DMS153 treated with DMSO at 0.1 percent for 48 hours (cell line): ENCODE results near the gene HSD3B1.
A peak's percentile ranks its signal among the peaks of the same experiment; 100 is the strongest.

Experiments used
- DNase-seq: peaks from one replicate; lab custom pipeline; 2025; ENCODE audit not compliant: unreplicated experiment; lab: John Stamatoyannopoulos, UW

HSD3B1 gene

DNA sequence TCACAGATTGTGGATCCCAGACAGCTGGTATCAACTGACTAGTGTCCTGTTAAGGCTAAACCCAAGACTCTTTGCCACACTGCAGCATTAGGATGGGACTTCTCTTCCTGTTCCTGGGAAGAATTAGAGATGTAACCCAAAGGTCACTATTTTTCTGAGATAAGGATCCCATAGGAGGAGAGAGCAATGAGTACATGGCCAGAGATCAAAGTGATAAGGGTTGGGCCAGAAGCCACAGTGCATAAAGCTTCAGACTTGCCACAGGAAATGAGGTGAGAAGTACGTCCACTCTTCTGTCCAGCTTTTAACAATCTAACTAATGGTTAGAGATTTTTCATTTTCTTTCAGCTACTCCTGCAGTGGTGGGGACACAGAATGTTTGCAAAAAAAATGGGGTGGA lies at the start of gene HSD3B1:
Gene HSD3B1 (plus strand): TSS at position 270 of the 400 bp plus-strand sequence. CDS start 267 bp downstream, outside the sequence.
- no peak for DNase-seq

GRCh38 chr1:119462964-119463363 lies 44.0 kb upstream of the HSD3B1 start:
- DNase-seq = no peak

- no peak for DNase-seq
Measured at GRCh38 chr1:119463569-119463968, 43.4 kb upstream of the HSD3B1 start.

DNA sequence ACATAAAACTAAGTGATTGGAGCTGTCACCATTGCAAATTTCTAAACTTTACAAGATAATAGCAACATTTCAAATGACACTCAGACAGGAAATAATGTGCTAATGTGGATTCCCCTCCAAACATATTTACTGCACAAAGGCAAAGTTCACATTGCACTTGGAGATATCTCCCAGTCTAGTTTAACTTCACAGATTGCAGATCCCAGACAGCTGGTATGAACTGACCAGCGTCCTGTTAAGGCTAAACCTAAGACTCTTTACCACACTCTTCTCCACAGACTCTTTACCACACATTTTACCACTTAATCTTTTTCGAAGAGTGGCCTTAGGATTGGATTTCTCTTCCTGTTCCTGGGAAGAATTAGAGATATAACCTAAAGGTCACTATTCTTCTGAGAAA lies 40.6 kb upstream of the HSD3B1 start:
- no peak for DNase-seq

DNA sequence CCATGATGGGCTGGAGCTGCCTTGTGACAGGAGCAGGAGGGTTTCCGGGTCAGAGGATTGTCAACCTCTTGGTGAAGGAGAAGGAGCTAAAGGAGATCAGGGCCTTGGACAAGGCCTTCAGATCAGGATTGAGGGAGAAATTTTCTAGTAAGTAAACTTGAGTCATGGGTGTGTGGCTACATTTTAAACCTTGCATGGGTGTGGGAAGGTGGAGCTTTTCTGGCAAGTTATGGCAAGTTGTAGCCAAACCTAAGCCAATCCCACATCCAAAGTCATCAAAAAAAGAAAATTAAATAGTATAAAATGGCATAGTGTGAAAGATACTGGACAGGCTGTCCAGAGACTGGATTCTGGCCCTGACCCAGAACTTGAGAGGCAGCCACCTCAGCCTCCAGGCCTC lies 39.8 kb upstream of the HSD3B1 start:
- no peak for DNase-seq

GRCh38 chr1:119467857-119468668 lies 38.9 kb upstream of the HSD3B1 start:
- no peak for DNase-seq

DNA sequence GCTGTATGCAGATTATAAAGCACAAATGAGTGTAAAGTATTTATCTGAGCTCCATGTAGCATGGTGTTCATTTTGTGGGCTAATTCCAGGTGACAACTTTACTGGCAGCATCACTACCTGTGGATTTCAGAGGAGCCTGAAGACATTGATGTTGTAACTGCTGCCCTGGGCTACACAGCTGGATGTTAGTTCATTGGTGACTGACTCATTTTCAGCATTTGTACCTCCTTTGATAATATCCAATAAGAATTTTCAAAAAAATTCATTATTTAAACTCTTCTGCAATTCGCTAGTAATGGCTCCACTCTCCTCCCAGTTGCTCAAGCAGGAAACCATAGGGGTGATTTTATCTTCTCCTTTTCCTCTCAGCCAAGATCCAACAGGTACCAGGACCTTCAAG lies 37.3 kb upstream of the HSD3B1 start:
- DNase-seq = no peak

DNA sequence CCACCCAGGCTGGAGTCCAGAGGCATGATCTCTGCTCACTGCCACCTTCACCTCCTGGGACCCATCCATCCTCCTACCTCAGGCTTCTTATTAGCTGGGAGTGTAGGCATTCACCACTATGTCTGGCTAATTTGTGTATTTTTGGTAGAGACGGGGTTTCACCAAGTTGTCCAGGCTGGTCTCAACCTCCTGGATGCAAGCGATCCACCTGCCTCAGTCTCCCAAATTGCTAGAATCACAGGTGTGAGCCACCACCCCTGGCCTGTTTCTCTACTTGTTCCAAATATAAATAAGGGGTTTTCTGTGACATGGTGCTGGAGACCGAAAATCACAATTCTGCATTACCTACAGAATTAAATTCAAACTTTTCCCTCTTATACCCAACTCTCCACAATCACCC lies 36.6 kb upstream of the HSD3B1 start:
- DNase-seq = no peak

DNA sequence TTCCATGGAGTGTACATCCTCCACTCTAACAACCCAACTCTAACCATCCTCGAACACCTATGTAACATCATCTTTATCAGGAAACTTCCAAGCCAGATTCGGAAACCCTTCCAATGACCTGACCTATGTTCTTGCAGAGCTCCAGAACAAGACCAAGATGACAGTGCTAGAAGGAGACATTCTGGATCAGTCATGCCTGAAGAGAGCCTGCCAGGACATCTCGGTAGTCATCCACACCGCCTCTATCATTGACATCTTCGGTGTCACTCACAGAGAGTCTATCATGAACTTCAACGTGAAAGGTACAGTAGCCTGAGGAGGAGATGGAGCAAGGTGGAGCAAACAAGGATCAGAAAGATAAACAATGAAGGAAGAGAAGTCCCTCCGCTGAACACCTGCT lies 36.1 kb upstream of the HSD3B1 start:
- DNase-seq = no peak

DNA sequence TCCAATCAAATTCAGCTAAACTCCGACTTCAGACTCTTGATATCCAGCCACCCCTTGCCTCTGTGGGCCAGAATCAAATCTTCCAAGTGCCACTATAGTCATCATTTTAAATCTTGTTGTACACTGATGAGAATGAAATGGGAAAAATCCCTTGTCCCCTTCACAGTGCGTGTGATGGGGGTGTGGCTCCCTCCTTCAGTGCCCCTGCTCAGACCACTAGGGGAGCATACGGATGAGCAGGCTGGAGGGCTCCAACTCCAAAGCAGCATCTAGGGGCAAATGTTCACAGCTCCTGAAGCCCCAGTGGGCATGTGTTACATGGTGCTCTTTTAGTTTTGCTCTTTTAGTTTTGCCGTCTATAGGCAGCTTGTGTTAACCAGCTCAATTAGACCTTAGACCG lies 35.4 kb upstream of the HSD3B1 start:
- DNase-seq = no peak

GRCh38 chr1:119472080-119472818 lies 34.8 kb upstream of the HSD3B1 start:
- DNase-seq = no peak

- DNase-seq = no peak
Measured at GRCh38 chr1:119472819-119473175, 34.2 kb upstream of the HSD3B1 start.

DNA sequence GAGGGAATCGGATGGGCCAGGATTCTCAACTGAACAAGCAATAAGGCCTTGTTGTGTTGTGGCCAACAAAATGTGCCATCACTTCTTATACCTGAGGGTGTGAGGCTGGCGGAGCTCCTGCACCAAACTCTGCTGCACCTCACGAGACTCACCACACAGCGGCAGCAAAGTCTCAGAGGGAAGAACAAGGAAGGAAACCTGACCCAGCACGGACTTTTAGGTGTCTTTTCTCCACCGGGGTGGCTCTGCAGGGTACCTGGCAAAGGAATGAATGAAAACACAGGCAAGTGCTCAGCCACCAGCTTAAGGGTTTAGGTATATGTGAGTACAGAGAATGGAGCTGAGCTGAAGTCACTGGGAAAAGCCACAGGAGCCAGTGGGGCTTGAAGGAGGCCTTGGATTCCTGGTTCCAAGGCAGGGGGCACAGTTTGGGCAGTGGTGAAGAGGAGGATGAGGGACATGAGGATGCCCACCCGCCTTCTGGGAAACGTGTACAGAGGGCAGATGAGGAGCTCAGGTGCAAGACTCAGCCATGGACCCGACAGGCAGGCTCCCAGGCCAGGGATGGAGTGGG lies 31.1 kb upstream of the HSD3B1 start:
- DNase-seq = peak; percentile 31

- no peak for DNase-seq
Measured at GRCh38 chr1:119477710-119478109, 29.3 kb upstream of the HSD3B1 start.

GRCh38 chr1:119480175-119480574 lies 26.8 kb upstream of the HSD3B1 start:
- no peak for DNase-seq

- DNase-seq = no peak
Measured at GRCh38 chr1:119481951-119482350, 25.1 kb upstream of the HSD3B1 start.

DNA sequence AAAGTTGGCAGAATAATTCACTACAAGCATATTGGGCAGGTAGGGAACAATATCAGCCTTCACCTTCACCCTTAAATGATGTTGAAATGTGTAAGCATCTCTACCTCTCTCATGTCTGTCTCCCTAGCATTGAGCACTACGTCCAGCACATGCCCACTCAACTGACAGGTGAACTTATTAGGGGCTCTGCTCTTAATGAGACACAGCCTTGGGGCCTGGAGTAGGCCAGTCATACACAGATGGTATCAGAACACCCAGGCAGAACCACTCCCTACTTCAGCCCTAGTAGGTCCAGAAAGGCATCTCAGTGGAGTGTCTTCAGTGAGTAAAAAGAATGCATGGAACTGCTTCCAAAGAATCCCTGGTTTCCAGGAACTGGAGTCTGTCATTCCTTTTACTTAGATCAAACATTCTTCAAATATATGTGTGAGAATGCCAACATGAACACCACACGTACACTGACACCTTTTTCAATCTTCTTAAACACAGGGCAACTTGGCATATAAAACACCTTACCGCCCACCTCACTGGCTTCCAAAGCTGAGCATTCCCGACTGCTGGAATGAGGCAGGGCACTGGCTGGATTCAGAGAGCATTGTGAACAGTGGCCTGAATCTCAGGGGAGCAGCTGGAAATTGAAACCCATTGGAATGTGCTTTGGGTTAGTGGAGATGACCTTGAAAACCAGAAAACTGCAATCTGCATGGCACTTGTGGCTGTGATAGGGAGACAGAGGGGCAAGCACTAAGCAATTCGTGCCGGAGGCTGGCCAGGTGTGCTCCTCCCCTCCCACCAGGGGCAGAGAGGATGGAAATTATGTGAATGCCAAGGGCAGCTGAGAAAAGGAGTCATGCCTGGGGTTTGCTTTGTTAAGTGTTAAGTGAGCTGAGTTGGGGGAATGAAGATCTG lies 24.2 kb upstream of the HSD3B1 start:
- no peak for DNase-seq

DNA sequence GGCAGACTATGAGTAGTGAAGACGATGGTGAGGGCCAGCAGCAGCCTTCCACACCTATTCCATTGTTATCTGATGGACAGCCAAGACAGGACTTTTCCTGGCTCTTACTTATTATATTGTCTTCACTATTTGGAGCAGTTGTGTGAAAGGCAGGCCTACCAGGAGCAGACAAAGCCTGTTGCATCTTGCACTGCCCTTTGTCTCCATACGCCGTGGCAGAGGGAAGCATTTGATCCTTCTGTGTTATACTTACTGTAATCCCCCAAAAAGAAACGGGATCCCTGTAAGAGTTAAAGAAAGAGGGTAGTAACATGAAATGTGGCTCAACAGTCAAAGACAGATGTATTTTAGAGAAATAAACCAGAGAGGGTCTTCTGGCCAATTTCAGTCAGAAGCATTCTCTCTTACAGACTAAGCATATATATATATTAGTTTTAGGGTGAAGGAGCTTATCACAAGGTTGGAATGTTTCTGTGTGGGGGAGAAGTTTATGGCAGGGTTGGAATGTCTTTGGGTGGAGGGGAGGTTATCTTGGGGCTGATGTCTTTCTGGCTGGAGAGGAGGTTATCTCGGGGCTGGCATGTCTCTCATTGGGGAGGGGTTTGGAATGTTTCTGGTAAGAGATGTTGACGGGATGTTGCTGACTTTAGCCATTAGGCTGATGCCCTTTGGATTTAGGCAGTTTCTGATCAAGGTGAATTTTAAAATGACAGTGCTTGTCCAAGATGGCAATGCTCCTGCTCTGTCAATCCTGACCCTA lies 23.4 kb upstream of the HSD3B1 start:
- DNase-seq = no peak

DNA sequence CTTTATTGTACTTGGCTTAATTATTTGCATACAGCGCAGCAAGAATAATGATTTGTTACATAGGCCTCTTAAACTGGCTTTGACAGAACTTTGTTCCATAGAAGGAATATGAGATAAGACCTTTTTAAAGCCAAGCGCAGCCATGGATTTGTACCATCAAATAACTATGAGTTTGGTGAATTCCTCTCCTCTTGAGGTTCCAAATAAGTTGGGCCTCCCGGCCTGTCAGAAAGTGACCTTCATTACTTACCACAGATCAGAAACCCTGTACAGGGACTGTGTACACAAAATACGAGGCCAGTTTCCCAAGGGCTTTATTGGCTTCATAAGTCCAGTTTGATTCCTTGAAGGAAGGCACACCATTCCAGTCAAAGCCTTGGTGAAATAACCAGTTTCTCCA lies 21.8 kb upstream of the HSD3B1 start:
- DNase-seq = no peak

DNA sequence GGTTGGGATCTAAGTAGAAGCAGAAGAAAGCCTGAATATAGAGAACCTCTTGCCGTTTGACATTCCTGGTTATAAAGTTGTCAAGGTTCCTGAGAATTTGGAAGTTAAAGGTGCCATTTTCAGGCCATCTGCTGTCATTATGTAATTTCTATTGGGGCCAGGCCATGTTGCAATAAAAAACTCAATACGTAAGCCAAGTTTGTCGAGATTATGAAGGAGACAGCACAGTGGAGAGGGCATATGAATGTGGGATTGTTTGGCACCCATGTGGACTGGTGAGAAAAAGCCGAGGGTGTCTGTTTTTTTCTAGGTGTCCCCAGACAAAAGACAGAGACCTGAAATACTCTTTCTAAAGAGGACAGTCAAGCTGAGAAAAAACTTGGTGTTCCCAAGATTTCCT lies 18.8 kb upstream of the HSD3B1 start:
- no peak for DNase-seq
